ENCODE results near the gene CFAP57.
A peak's percentile ranks its signal among the peaks of the same experiment; 100 is the strongest.

Gene CFAP57

DNA sequence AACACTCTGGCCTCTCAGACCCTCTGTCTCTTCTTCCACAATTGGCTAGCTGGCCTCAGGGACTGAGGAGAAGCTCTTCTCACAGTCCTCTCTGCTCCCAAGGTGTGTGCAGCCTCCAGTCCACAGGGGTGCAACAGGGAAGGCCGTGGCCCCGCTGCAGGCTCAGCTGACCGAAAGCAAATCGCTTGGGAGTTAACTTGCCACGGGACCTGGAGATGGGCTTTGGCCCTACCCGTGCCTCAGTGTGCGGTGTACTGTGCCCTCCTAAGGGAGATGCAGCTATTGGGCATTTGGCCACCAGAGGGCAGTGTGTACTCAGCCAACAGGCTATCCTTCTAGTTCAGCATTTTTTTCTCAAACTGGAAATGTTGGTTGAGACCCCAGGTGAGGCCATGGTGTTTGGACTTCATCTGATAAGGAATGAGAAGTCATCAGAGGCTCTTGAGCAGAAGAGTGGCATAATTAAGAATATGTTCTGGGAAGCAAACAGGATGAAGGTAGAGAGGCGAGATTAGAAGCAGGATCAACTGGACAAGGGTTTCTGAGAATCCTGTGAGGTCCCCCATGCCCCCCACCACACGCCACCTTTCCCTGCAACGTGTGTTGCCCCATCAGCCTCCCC is 55.1 kb downstream of the CFAP57 start:
- DNase-seq (ENCODE audit: low read depth), result no peak

DNA sequence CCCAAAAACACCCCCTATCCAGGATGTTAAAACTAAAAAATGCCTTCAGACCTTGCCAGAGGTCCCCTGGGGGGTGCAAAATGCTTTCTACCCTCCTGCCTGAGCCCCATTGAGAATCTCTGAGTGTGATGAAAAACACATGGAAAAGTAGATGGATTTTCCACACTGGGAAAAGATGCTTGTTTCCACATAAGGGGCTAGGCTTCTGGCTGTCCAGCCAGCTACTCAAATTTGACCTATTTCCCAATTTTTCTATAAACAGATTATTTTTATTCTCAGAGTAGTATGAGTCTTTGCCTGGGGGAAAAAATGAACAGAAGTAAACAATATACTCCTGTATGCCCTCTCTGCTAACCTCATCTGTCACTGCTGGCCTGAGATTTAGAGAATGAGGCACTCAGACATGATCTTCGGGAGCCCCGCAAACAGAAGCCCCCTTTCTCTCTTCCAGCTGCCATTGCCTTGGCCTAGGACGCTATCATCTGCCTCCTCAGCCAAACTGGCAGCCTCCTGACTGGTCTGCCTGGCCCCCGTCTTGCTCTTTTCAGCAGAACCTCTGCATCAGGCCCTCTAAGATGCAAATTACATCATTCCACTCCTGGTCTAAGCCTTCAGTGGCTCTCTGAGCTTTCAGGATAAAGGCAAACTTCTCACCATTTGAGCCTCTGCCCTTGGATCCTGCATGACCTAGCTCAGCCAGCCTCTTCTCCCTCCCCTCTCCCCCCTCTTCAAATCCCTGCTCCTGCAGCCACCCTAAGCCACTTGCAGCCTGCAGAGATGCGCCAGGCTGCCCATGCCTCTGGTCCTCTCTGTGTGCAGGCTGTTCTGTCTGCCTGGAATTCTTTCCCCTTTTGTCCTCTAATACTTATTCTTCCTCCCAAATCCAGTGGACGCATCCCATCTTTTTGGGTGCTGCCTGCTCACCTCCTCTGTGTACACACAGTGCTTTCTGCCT is 58.0 kb downstream of the CFAP57 start:
- no peak for DNase-seq (ENCODE audit: low read depth)

DNA sequence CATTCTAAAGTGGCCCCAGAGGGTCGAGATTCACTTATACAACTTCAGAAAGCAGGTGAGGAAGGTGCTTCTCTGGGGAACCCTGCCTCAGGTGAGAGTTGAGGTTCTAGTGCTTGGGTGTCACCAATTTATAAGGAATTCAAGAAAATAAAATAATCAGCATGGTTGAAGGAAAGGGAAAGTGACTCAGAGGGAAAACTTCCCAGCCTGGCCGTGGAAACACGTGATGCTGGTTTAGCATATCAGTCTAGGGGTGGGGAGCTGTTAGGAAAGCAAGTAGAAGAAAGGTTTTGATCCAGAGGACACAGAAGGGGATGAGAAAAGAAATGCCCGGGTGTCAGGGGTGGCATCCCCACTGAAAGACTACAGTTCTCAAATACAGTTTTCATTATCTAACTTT is 59.9 kb downstream of the CFAP57 start:
- peak; percentile 50 for DNase-seq (ENCODE audit: low read depth)

DNA sequence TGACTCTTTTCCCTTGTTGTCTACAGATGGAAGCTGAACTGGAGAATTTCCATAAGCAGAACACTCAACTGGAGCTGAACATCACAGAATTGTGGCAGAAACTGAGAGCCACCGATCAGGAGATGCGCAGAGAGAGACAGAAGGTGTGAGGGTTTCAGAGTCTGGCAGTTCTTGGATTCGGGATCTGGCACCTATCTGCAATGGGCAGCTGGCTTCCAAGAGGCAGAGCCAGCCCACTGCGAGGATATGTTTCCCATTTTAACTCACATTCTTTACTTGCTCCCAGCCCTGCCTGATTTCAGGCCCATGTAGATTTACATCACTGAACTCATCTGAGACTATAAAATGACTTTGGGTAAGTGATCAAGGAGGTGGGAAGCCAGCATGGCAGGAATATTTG is 60.4 kb downstream of the CFAP57 start:
- no peak for DNase-seq (ENCODE audit: low read depth)

DNA sequence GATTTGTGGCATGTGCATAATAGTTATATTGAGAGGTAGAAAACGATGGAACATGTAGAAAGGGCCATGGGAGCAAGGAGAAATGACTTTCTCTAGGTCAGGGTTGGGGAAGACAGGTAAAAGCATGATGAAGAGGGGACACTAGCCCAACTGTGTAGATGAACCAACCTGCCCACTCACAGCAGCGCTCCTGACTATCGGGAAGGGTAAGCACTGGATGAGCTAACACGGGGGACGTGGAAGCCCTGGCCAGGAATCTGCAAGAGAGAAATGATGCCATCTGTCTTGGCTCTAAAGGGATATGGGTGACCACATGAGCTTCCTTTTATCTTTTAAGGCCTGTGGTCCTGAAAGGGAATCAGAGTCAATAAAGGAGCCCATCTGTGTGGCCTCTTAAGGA is 61.5 kb downstream of the CFAP57 start:
- DNase-seq (ENCODE audit: low read depth), result no peak

DNA sequence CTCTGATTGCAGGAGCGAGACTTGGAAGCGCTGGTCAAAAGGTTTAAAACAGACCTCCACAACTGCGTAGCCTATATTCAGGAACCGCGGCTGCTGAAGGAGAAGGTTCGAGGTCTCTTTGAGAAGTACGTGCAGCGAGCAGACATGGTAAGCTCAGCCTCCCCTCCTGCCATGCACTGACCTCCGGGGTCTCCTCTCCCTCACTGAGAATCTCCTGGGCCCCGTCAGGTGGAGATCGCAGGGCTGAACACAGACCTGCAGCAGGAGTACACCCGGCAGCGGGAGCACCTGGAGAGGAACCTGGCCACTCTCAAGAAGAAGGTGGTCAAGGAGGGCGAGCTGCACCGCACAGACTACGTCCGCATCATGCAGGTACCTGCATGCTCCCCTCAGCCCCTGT is 62.1 kb downstream of the CFAP57 start:
- DNase-seq (ENCODE audit: low read depth), result no peak

DNA sequence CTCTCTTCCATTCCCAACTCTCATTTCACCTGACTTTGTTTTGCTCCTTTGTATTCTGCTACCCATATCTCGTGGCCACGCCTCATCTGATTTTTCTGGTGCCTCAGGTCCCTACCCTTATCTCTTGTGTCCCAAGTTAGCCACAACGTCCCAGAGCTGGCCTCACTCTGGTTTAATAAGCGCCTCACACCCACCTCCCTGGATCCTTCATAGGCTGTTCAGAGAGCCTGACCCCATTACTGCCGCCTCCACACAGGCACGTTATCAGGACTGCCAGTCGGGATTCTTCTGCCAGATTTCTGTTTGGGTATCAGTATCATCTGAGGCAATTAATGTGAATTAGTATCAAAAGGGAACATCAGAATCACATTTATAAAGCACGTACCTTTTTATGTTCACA is 62.9 kb downstream of the CFAP57 start:
- DNase-seq (ENCODE audit: low read depth), result no peak

DNA sequence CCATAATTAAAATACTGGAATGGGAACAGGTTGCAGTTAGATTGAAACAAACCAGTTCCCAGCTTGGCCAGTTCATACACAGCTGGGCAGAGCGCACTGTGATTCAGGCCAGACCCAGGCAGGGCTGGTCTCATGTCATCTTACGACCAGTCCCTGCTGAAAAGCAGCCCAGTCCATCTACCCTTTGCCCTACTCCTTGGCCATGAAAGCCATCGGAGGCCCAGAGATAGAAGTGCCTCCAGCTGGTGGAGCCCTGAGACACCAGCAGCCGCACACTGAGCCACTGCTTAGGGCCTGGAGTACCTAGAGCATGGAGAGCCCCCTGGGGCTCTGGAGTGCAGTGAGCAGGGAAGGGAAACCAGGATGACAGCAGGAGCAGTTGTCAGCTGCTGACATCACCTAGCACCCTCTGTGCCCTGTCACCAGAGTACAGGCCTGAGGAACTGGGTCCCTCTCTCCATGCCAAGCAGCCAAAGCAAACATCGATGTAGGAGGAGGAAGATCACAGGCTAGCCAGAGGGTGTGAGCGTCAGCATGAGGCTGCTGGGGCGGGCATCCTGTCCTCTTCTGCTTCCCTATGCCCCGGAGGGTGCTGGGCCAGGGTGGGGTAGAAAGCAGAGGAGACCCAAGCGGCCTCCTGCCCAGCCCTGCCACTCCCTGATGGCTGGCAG is 63.5 kb downstream of the CFAP57 start:
- no peak for DNase-seq (ENCODE audit: low read depth)

DNA sequence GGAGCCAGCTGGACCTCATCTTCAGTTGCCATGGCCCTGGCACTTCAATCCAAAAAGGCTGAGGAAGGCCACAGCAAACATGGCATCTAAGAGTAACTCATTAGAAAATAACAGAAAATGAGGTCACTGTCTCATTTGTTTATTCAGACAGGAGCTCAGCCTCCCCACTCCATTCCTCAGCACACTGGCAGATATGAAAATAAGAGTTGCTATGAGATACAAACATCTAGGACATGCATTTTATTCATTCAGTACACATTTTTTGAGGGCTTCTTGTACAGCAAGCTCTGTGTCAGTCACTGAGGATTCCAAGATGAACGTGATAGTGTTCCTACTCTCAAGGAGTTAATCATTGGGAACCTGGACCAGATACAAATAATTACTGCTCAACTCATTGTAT is 65.0 kb downstream of the CFAP57 start:
- no peak for DNase-seq (ENCODE audit: low read depth)

DNA sequence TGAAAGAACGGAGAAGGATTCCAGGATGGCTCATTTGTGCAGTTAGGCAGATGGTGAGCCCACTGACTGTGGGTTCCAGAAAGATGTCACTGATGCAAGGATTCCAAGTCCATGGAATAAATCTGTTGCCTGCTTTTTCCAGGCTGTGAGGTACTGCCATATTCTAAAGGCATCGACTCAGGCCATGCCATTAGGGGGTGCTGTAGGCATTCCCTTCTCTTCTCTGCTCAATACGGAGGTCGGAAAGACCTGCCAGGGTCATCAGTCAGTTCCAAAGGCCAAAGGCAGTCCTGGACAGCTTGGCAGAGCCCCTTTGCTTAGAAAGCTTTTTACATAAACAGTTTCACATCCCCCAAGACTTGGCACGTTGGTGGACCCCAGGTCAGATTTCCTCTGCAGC is 66.0 kb downstream of the CFAP57 start:
- no peak for DNase-seq (ENCODE audit: low read depth)

DNA sequence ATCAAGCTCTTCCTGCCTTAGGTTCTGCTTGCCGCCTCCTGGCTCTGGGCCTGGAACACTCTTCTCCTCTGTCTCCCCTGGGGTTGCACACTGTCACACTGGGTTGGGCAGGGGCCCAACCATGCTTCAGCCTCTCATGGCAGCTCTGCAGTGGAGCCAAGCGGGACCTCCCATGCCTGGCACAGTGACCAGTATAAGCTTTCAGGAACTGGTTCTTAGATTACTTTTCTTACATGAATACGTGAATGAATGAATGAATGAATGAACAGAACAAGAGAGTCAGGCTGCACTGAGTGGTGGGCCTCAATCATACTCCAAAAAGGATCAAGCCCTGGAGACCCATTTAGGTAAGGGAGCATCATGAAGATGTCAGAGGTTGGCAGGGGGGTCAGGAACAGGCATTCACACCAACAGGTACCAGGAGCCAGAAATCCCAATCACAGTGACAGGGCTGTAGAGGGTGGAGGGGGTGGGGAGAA is 66.9 kb downstream of the CFAP57 start:
- DNase-seq (ENCODE audit: low read depth), result no peak

DNA sequence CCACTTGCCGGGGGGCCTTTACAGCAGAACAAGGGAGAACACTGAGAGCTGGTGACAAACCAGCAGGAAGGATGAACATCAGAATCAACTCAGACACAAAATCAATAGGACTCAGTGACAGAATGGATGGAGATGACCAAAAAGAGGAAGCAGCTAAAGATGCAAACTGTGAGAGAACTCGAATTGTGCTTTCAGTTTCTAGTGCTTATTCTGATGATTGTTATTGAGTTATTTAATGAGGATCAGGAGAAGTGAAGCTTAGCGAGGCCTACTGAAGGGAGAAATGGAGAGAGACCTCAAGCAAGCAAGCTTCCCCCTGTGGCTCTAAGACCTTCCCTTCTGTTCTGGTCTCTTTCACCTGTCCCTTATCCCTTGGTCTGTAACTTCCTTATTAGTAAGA is 67.4 kb downstream of the CFAP57 start:
- no peak for DNase-seq (ENCODE audit: low read depth)

DNA sequence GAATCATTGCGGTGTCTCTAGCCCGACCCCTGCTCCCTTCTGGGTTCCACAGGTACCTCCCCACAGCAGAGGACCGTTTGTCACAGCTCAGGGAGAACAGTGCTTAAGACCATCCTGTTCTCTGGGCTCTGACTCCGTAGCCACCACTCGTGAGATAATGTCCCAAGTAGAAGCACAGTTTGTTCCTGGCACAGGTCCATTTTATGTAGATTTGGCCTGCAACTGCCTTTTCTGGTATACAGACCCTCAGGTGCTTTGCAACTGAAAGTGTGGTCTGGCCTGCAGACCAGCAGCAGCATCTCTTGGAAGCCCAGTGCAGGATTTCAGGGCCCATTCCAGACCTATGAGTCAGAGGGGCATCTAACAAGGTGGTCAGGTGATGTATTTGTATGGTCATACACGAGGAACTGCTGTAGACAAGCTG is 69.3 kb downstream of the CFAP57 start:
- no peak for DNase-seq (ENCODE audit: low read depth)

DNA sequence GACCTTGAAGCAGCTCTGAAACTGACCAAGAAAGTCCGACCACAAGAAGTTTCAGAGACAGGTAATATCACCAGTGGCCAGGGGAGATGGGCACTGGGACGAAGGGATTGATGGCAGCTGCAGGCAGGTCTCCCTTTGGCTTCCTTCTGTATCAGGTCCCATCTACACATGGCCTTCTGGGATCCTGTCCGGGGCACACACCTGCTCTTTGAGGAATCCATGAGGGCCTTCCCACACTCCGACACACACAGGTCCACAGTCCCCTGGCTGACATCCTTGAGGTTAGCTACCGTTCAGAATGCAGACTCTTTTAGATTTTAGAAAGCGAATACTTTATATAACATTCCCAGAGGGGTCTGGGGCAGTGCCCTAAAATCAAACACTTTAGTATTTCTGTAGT is 71.2 kb downstream of the CFAP57 start:
- no peak for DNase-seq (ENCODE audit: low read depth)

DNA sequence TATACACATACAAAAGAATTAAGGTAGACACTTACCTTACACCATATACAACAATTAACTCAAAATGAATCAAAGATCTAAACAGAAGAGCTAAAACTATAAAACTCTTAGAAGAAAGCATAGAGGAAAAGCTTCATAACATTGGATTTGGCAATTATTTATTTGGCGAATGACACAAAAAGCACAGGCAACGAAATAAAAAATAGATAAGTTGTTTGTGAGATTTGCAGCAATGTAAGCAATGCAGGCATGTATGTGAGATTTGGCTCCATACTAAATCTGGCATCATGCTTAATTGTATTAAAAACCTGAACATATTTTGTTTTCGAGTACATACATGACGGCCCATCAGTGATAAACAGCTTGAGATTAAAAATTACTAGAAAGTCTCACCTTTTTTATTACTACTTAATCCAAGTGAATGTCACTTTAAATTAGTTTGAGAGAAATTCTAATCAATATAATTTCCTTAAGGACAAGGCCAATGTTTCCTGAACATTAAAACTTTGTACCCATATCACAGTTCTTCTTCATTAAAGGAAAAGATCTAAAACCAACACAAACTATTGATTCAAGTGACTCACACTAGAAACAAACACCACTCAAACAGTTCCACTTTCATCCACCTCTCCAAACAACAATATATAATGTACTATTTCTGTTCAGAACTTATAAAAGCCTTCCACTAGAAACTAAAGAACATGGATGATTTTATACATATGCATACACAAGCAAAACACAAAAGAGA is 74.5 kb downstream of the CFAP57 start:
- DNase-seq (ENCODE audit: low read depth), result no peak

DNA sequence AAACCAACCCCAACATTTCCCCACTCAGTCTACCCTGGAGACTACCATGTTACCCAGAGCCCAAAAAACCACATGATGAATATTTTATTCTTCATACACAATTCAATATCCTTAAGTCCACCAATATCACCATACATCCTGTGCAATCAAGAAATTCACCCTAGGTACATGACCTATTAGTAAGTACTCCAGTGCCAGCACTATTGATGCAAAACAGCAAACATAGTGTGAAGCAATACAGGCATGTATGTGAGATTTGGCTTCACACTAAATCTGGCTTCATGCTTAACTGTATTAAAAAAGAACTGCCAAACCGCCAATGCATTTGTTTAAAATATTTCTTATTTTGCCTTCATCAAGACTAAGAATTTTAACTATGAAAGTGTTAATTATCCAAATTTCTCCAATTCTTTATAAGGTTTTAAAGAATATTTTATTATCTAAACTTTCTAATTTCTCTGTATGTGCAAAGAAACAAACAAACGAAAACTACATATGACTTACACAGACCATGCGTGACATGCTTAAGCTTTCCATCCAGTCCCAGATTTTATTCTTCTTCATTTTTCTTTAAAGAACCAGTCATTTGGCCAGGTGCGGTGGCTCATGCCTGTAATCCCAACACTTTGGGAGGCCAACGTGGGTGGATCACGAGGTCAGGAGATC is 75.3 kb downstream of the CFAP57 start:
- no peak for DNase-seq (ENCODE audit: low read depth)

DNA sequence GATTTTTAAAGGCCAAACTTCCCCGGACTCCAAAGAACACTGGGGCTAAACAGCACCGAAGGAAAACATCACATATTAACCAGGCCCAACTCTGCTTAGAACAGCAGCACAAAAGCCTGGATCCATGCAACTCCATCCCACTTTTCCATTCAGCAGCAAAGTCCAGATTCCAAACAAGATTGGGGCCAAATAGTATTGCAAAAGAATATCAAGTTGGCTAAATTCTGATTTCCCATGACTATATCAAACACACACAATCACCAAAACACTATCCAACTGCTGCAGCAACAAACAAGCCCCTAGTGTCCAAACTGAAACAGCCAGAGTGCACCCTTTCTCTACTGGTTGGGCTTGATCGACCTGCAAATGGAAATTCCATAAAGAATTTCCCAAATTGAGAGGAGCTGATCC is 78.2 kb downstream of the CFAP57 start:
- no peak for DNase-seq (ENCODE audit: low read depth)

DNA sequence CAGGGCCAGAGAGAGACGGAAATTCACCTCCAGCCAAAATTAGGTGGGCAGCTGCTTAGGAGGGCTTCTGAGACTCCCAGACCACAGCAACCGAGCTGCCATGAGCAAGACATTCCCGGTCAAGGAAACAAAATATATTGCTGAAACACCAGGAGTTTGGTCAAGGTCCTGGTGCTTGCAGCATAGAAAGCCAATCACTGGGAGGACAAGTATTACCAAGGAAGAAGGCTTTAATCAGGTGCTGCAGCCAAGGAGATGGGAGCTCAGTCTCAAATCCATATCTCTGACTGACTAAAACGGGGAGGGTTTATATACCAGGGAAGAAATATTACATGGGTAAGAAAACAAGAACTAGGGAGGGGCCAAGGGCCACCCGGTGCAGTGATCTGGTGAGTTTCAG is 78.9 kb downstream of the CFAP57 start:
- DNase-seq (ENCODE audit: low read depth), result no peak

DNA sequence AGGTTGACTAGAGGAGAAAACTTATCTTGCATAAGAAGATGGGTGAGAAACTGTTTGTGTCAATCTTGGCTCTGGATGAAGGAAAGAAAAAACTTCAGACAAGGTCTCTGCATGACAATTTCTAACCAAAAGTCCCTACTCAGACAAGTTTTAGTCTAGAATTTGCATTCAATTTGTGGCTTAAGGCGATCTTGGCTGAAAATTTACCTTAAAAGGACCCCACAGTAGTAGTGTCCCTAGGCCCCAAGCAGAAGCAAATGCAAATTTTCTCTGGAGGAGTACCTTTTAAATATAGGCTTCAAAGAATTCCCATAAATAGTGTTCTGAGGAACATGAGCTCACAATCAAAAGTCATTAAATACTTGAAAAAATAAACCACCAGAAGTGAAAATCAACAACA is 80.1 kb downstream of the CFAP57 start:
- DNase-seq (ENCODE audit: low read depth), result no peak

DNA sequence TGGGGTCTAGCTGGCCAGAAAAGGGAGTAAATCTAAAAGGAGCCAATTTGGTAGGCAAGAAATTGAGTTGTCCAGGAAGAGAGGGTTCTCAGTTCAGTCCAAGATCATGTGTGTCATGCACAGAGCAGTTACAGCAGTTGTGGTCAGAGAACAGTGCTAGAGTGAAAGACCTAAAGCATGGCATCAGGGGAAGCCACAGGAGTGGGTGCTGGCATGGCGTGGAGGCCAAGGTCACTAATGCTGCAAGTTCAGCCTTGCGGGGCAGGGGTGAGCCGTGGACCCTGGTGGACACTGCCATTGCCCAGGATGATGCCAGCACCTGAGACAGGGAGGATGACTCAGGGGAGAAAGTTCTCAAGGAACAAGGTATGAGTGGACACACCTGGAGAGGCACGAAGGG is 81.0 kb downstream of the CFAP57 start:
- DNase-seq (ENCODE audit: low read depth), result no peak

DNA sequence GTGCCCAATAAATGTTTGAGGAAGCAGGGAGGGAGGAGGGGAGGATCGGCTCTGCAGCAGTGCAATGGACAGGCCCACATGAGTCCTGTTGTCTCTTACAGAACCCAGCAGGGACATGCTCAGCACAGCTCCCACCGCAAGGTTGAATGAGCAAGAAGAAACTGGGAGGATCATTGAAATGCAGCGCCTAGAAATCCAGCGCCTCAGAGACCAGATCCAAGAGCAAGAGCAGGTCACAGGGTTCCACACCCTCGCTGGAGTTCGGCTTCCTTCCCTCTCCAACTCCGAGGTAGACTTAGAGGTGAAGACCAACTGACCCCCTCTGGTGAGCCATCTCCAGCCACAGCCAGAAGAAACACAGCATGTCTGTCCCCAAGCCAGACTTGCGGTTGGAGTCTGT is 81.7 kb downstream of the CFAP57 start:
- DNase-seq (ENCODE audit: low read depth), result no peak
